Daoy (cell line): Measurements from ENCODE around the gene GTF2H1. TPM values are rescaled to one million over a fixed set of nuclear protein-coding genes. Genes with fewer than 3 reads are reported as not detected.

Experiments used
- DNase-seq: peaks from one replicate; pipeline ENCODE4 v3.0.0-alpha.2; 2015; ENCODE audit warnings: low read depth
- total RNA-seq: library from RNA; depleted of rRNA; stranded (reverse); fragments of >200 nt; shearing (Covaris generic); gene quantifications from 2 replicates; pipeline ENCODE4 v1.2.3, GENCODE V29; 2014; rRNA removed

Gene GTF2H1
- 70.4 and 78.8 TPM in 2 replicates for total RNA-seq

- peak; percentile 98 for DNase-seq
These were observed at the start of gene GTF2H1, which contains the start of gene HPS5 for GRCh38 chr11:18321969-18322711. Gene GTF2H1, plus strand, starts transcription at chr11:18322567. Its CDS starts 10,508 bp downstream, at chr11:18333075. Gene HPS5, minus strand, starts transcription at chr11:18322140. Its CDS starts 4,282 bp downstream, at chr11:18317858.

- DNase-seq, result no peak
These were observed 44.6 kb upstream of the GTF2H1 start for GRCh38 chr11:18277565-18278271.

- DNase-seq, result no peak
These were observed 41.8 kb upstream of the GTF2H1 start for GRCh38 chr11:18280438-18281045.

- no peak for DNase-seq
These were observed 39.7 kb upstream of the GTF2H1 start for GRCh38 chr11:18282626-18283025.

- no peak for DNase-seq
These were observed 36.5 kb upstream of the GTF2H1 start for GRCh38 chr11:18285841-18286240.

- DNase-seq, result no peak
These were observed 33.5 kb upstream of the GTF2H1 start for GRCh38 chr11:18288911-18289310.

- DNase-seq, result no peak
These were observed 27.5 kb upstream of the GTF2H1 start for GRCh38 chr11:18294862-18295261.

- no peak for DNase-seq
These were observed 27.1 kb upstream of the GTF2H1 start for GRCh38 chr11:18295316-18295715.

GRCh38 chr11:18299721-18300120, 22.6 kb upstream of the GTF2H1 start:
- no peak for DNase-seq

- no peak for DNase-seq
These were observed 17.6 kb upstream of the GTF2H1 start for GRCh38 chr11:18304745-18305144.

GRCh38 chr11:18307461-18308139, 14.8 kb upstream of the GTF2H1 start:
- DNase-seq, result no peak

- DNase-seq, result no peak
These were observed 14.1 kb upstream of the GTF2H1 start for GRCh38 chr11:18308242-18308641.

- no peak for DNase-seq
These were observed 12.7 kb upstream of the GTF2H1 start for GRCh38 chr11:18309691-18310090.

GRCh38 chr11:18310800-18311340, 11.5 kb upstream of the GTF2H1 start:
- no peak for DNase-seq

GRCh38 chr11:18312012-18312411, 10.4 kb upstream of the GTF2H1 start:
- DNase-seq, result no peak

GRCh38 chr11:18312663-18313420, 9.5 kb upstream of the GTF2H1 start:
- no peak for DNase-seq

GRCh38 chr11:18313965-18314763, 8.2 kb upstream of the GTF2H1 start:
- peak; percentile 25 for DNase-seq

- no peak for DNase-seq
These were observed 7.4 kb upstream of the GTF2H1 start for GRCh38 chr11:18314784-18315523.

GRCh38 chr11:18315893-18316292, 6.5 kb upstream of the GTF2H1 start:
- no peak for DNase-seq
